GM19324 (cell line): ENCODE data around the gene IL23R.

Source experiments
- ATAC-seq: cut with Tn5 transposase; IDR thresholded peaks from one replicate; pipeline ENCODE4 v1.9.1; 2021; ENCODE audit warnings: mild to moderate bottlenecking, moderate library complexity; ENCODE audit not compliant: unreplicated experiment, low FRiP score

The IL23R gene

DNA sequence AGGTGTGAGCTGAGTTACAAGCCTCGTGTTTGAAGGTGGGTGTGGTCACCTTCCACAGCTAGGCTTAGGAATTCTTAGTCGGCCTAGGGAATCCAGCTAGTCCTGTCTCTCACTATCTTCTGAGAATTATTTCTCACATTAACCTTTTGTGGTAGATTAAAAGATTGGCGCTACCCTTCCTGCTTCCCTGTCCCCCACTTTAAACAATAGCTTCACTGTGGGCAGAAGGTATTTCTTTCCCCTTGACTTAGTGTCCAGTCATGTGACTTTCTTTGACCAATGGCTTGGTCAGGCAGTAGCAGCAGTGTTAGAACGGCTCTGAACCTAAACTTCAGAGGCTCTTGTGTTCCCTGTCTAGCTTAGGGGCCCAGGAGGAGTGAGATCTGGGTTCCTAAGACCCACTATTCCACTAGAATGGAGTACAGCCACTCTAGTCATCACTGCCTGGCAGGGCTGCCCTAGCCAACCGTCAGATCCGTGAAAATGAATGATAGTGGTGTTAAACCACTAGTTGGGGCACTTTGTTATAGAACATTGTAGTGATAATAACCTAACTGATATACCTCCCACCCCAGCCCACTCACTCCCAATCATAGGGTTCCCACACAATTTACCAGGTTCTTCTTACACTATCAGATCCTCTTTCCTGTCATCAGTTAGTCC is 17.6 kb upstream of the IL23R start:
- peak; percentile 4 for ATAC-seq

DNA sequence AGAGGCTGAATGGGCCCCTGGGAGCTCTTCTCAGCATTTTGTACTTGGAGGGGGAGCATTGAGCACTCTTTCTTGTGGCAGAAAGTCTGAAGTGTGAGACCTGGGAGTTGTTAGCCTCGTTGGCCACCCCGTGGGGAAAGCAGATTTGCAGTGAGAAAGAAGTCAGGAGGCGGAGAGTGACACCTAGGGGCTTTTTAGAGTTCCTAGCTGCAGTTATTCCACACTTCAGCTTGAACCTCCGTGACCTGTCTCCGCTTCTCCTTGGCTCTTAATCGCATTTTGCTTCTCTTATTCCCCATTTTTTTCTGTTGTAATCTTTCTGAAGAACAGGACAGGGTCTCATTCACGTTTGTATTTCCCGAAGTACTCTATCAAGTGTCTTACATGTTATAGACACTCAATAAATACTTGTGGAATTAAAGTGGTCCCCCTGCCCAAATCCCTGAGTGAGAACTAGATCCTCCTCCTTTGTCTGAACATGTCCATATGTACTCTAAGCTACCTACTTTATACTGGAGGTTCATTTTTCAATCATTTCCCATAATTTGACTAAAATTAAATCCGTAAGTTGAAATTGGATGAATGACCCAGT is 17.0 kb upstream of the IL23R start:
- ATAC-seq = peak; percentile 88

DNA sequence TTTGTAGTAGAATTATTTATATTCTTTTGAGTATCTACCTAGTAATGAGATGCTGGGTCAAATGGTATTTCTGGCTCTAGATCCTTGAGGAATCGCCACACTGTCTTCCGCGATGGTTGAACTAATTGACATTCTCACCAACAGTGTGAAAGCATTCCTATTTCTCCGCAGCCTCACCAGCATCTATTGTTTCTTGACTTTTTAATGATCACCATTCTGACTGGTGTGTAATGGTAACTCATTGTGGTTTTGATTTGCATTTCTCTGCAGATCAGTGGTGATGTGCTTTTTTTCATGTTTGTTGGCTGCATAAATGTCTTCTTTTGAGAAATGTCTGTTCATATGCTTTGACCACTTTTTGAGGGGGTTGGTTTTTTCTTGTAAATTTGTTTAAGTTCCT is 15.3 kb upstream of the IL23R start:
- no peak for ATAC-seq

DNA sequence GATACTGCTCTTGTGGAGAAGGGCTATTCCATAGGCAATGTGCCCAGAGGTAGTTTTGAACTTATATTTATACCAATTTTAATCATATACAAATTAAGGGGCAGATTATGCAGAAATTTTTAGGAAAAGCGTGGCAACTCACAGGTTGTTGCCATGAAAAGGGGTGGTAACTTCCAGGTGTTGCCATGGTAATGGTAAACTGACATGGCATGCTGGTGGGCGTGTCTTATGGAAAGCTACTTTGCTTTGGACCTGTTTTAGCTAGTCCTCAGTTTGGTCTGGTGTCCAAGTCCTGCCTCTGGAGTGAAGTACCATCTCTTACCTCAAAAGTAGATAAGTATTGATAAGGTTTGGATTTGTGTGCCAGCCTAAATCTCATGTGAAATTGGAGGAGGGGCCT is 7.9 kb upstream of the IL23R start:
- no peak for ATAC-seq

DNA sequence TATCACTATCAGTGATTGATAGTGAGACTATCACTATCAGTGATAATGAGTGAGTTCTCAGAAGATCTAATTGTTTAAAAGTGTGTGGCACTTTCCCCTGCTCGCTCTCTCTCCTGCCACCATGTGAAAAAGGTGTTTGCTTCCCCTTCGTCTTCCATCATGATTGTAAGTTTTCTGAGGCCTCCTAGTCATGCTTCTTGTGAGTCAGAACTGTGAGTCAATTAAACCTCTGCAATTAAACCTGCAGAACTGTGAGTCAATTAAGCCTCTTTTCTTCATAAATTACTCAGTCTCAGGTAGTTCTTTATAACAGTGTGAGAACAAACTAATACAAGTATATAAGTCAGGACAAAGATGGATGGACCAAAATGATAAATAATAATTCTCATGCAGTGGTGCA is 7.0 kb upstream of the IL23R start:
- no peak for ATAC-seq

DNA sequence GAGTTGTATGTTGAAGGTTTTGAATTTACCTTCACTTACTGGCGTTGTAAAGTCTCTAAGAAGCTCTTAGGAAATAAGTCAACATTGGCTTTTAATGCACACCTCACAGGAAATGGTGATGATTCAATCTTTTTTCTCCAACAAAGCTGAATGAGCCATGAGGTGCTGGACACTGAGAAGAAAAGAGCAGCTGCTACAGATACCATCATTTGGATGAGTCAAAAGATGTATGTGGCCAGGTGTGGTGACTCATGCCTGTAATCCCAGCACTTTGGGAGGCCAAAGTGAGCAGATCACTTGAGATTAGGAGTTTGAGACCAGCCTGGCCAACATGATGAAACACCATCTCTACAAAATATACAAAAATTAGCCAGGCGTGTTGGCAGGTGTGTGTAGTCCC is 3.3 kb upstream of the IL23R start:
- no peak for ATAC-seq

DNA sequence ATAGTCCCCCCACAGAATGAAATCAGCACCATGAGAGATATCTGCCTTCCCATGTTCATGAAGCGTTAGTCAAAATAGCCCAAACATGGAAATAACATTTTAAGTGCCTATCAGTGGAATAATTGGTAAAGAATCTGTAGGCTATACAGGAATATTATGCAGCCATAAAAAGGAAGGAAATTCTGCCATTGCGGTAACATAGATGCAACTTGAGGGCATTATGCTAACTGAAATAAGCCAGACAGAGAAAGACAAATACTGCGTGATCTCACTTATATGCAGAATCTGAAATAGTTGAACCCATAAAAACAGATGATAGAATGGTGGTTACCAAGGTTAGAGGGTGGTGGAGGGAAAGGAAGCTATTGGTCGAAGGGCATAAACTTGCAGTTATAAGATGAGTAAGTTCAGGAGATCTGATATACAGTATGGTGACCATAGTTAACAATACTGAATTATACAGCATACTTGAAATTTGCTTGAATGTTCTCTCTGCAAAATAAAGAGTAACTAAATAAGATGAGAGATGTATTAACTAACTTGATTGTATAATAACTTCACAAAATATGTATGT is 699 bp upstream of the IL23R start:
- ATAC-seq = no peak

DNA sequence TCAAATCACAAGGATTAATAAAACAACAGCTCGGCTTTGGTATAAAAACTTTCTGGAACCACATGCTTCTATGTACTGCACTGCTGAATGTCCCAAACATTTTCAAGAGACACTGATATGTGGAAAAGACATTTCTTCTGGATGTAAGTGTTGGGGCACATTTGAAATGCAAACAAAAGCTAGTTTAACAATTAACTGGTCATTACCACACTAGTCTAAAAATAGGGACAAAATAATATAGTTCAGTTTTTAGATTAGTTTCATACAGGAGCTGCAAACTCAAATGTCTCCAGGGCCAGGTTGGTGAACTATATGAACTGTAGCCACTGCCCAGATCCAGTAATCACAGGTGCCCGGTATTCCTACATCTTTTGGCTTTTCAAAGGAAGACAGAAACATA is 3.2 kb downstream of the IL23R start:
- no peak for ATAC-seq

DNA sequence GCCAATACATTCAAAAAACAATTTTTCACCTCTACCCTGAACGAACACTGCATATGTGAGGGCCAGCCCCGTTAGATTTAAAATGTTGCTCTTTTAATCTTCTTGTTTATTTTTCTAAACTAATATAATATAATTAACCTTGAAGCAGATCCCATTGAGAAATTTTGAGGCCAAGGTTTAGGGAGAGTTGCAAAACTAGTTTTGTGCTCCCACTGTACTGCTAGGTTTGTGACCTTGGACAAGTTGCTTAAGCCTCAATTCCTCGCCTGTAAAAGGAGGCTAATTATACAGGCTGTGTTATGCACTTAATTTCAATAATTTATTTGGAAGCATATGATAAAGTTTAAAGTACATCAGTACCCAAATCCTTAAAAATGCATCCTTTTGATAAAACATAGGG is 3.7 kb downstream of the IL23R start:
- no peak for ATAC-seq

DNA sequence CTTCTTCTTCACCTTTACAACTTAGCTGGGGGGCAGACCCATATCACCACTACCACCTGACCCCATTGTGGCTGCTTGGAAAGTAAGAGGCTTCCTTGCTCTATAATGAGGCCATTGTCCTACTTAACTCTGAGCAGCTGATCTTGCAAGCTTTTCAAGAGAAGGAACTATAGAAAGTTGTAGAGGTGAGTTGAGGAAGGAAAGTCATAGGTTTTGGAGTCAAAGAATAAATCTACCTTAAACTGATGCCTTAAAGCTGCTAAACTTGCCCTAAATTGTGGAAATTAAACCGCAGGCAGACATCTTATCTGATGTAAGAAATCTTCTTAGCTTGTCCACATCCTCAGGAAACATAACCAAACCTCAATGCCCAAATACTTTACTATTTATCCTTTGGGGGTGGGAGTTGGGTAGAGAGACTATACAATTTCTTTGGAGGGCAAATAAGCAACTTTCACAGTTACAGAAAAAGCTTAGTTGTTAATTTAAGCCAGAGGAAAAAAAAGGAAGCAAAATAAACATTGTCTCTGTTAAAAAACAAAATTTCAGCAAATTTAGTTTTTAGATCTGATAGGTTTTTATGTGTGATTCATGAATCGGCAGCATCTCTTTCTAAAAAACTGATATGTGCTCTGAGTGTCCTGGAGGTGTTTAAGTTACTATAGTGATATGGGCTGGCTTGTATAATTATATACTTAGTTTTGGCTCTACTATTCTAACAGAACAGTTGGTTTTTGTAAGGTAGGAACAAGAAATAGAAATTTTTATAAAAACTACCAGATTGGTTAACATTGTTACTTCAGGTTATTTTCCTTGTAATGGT is 4.7 kb downstream of the IL23R start:
- ATAC-seq = no peak

DNA sequence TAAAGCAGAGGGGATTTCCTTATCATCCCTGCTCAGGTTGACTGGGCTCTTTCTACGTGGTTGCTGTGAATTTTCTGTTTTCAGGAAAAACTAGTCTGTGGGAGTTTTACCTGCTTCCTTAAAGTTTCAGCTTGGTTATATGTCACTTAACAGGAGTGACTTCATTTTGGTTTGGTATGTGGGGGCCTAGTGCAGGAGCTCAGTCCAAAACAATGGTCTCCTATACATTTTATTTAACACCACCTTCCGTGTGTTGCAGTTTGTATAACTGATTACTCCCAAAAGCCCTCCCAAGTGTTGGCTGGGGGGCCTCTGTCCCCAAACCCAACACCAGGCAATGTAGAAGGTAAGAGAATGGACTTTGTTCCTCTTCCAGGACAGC is 5.3 kb downstream of the IL23R start:
- ATAC-seq = no peak

DNA sequence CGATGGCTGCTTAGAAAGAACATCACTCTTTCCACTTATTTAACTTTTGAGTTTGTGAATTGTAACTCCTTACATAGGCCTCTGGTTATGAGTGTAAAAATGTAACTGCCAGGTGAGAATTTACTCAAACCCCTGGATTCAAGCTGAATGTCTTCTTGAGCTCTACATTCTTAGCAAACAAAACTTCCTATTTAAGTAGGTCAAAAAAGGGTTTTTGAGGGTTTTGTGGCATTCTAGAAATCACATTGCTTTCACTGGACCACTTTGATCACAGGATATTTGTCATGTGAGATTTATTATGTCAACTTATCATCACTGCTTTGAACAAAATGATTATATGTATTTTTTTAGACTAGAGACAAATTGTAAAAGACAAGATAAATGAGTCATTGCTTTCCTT is 5.7 kb downstream of the IL23R start:
- no peak for ATAC-seq

DNA sequence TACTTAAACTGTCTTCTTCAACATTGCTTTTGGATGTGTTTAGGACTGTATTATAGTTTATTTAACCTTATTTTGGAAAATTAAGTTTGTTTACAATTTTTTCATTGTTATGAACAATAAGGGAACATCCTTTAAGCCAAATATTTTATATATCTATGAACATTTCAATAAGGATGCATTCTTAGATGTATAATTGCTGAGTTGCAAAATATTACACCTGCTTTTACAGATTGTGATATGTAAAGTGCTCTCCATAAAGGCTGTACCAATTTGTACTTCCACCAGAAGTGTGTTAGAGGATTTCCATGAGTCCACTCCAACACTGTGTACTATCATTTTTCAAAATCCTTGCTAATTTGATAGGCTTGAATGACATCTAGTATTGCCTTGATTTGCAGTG is 7.7 kb downstream of the IL23R start:
- ATAC-seq = no peak

DNA sequence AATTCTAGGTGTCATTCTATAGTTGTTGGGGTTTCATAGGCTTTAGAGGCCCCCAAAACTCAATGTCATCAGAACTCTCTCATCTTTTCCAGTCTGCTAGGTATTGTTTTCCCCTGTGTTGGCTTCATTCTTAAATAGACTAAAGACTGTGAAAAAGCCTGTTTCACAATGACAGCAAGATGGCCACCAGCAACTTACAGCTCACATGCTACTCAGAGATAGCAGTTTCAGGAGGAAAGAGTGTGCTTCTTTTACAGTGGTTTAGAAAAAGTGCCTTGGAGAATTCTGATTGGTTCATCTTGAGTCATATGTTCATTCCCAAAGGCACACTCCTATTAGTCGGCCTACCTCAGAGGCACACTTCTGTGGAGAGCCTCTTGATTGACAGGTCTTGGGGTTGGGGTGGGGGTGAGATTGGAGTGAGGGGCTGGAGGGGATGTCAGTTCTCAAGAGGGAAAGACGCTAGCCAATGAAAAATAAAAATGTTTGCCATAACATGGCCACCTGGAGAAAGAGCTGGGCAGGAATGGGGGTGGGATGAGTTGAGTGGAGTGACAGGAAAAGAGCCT is 8.5 kb downstream of the IL23R start:
- ATAC-seq = no peak

DNA sequence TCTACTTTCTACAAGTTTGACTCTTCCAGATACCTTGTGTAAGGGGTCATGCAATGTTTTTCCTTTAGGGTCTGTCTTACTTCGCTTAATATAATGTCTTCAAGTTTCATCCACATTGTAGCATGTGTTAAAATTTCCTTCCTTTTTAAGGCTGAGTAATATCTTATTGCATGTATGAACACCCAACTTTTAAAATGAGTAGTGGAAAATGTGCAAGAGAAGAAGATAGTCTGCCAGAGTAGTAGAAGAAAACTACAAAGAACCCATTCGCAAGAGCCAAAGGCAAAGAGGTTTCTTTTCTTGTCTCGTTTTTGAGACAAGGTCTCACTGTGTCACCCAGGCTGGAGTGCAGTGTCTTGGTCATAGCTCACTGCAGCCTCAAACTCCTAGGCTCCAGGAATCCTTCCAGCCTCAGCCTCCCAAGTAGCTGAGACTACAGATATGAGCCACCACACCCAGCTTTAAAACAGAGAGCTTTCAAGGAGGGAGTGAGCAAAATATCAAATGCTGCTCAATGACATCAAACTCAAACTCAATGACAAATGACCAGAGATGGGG is 9.4 kb downstream of the IL23R start:
- no peak for ATAC-seq

DNA sequence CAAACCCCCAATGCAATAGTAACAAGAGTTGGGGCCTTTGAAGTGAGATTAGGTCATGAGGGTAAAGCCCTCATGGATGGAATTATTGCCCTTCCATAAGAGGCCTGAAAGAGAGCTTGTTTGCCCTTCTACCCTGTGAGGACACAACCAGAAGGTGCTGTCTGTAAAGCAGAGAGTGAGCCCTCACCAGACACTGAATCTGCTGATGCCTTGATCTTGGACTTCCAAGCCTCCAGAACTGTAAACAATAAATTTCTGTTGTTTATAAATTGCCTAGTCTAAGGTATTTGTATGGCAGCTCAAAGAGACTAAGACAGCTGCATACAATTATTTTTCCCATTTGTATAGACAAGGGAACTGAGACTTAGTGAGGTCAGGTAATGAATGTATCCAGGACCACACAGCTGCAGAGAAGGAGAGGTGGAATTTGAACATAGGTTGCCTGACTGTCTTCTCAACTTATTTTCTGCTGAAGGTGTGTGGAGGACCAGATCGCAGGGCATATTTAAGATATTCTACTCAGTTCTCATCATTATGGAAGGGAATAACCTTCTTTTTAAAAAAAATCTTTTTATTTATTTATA is 18.7 kb downstream of the IL23R start:
- ATAC-seq = no peak

DNA sequence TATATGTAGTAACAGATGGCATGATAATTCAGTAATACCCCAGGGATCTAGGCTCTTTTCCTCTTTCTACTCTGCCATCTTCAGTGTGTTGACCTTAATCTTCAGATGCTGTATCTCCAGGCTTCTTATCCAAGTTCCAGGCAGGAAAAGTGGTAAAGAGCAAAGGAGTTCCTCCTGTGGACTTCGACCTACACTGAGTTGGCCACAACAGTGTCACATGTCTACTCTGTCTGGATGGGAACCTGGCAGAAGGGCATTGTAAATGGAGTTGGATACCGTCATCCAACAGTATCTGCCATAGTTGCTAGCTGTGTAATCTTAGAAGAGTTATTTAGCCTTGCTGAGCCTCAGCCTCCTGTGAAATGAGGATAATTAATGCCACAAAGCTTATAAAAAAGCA is 21.9 kb downstream of the IL23R start:
- no peak for ATAC-seq

DNA sequence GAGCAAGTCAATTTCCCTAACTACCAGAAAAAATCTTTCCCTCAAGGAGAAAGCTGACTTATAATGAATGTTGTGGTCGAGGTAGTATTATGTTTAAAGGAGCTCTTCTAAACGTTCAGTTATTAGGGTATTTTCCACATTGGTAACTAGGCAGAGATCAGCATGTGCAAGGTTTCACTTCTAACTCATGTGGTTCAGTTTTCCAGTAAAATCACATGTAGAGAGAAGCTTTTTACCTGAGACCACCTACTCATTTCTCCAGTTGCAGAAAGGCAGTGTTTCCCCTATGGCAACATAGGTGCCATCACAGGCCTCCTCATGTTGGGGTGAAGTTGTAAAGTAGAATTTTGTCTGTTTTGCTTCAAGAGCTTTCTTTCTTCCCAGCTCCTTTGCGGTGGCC is 23.7 kb downstream of the IL23R start:
- no peak for ATAC-seq

DNA sequence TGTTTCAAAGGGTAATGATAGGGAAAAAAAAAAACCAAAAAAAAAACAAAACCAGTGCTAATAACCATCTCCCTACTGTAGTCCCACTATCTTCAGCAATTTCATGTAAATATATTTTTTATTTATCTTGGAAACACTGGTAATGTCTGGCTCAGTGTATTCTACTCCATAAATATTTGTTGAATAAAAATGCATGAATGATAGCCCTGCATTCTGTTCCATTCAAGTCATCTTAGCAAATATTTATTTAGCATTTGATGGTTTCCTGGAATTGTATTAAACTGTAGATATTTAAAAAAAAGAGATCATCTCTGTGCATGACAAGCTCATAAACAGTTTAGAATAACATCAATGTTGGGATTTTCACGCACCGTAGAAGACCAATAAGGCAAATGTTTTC is 24.2 kb downstream of the IL23R start:
- no peak for ATAC-seq

DNA sequence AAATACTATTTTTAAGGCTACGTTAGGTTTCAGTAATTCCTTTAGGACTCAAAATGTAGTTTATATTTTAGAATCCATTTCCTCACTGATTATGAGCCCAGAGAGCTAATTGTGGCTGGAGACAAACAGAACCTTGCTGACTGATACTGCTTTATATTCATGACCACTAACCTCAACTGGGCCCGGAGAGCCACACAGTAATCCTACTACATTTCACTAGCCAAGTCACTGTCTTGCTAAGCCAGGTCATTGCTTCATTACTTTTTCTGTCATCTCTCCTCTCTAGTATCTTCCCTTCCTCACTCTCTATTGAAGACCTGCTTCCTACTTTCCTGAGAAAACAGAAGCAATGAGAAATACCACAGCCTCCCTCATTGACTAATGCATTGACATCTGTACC is 24.7 kb downstream of the IL23R start:
- no peak for ATAC-seq
